GM19043 (cell line): Measurements from ENCODE around the gene UAP1.
A peak's percentile ranks its signal among the peaks of the same experiment; 100 is the strongest.

Source experiments
- ATAC-seq: cut with Tn5 transposase; IDR thresholded peaks from one replicate; pipeline ENCODE4 v1.9.1; 2021; ENCODE audit warnings: low read depth; ENCODE audit not compliant: unreplicated experiment

Gene UAP1

GRCh38 chr1:162609306-162609705, 47.8 kb downstream of the UAP1 start:
- no peak for ATAC-seq

- ATAC-seq: no peak
Observed at GRCh38 chr1:162612606-162613400, 51.3 kb downstream of the UAP1 start.

GRCh38 chr1:162616848-162617247, 55.3 kb downstream of the UAP1 start:
- no peak for ATAC-seq

GRCh38 chr1:162617513-162617912, 56.0 kb downstream of the UAP1 start:
- ATAC-seq: no peak

- no peak for ATAC-seq
Observed at GRCh38 chr1:162619076-162619475, 57.6 kb downstream of the UAP1 start.

- no peak for ATAC-seq
Observed at GRCh38 chr1:162621256-162621655, 59.7 kb downstream of the UAP1 start.

GRCh38 chr1:162625679-162626078, 64.2 kb downstream of the UAP1 start:
- no peak for ATAC-seq

GRCh38 chr1:162626094-162626493, 64.6 kb downstream of the UAP1 start:
- ATAC-seq: no peak

GRCh38 chr1:162626761-162627160, 65.2 kb downstream of the UAP1 start:
- ATAC-seq: no peak

- ATAC-seq: no peak
Observed at GRCh38 chr1:162627662-162628296, 66.3 kb downstream of the UAP1 start.

GRCh38 chr1:162629077-162629627, 67.6 kb downstream of the UAP1 start:
- no peak for ATAC-seq

GRCh38 chr1:162629651-162630050, 68.1 kb downstream of the UAP1 start:
- ATAC-seq: no peak

- no peak for ATAC-seq
Observed at GRCh38 chr1:162631546-162632191, 70.1 kb downstream of the UAP1 start.

- ATAC-seq: no peak
Observed at GRCh38 chr1:162632217-162632666, 70.7 kb downstream of the UAP1 start, which contains the start of gene DDR2. DDR2 (plus strand) TSS chr1:162632464; CDS start chr1:162719064, 86,600 bp downstream.

GRCh38 chr1:162632698-162633080, 71.2 kb downstream of the UAP1 start:
- ATAC-seq: no peak

- ATAC-seq: peak; percentile 63
Observed at GRCh38 chr1:162633081-162633762, 71.7 kb downstream of the UAP1 start.

GRCh38 chr1:162635418-162635817, 73.9 kb downstream of the UAP1 start:
- no peak for ATAC-seq

- no peak for ATAC-seq
Observed at GRCh38 chr1:162639718-162640117, 78.2 kb downstream of the UAP1 start.

- ATAC-seq: no peak
Observed at GRCh38 chr1:162641114-162641513, 79.6 kb downstream of the UAP1 start.

GRCh38 chr1:162644986-162645314, 83.4 kb downstream of the UAP1 start:
- no peak for ATAC-seq

GRCh38 chr1:162645666-162646065, 84.1 kb downstream of the UAP1 start:
- no peak for ATAC-seq
